Measurements from ENCODE around the gene DBR1. TPM values are rescaled to one million over a fixed set of nuclear protein-coding genes. Genes with fewer than 3 reads are reported as not detected.

The DBR1 gene
- total and polyA plus RNA-seq, 4 donors: 3.2 to 11.0 (median 5.6) TPM

GRCh38 chr3:138186803-138187295, 12.1 kb upstream of the DBR1 start:
- peak overlapping the region; percentile 17 to 20 for H3K9ac ChIP-seq (ENCODE audit: low read depth in 1 of 2, low read length in 2 of 2)
- WGBS: under 1% methylated on average over 25 of the region's 25 CpGs
- peaks cover 0 to 21% (median 16%) of the 10 kb centered on the region in 4 donors for H3K4me1 ChIP-seq (ENCODE audit: control insufficient read depth in 4 of 4, insufficient read depth in 4 of 4, low read length in 3 of 4)
- no peaks in the 10 kb centered on the region for H3K9me3 ChIP-seq (ENCODE audit: control insufficient read depth in 4 of 4, low read length in 3 of 4)
- H3K36me3 ChIP-seq (ENCODE audit: control insufficient read depth in 4 of 4, insufficient read depth in 3 of 4, low read depth in 1 of 4, low read length in 3 of 4): peaks cover 0 to 2% (median 0%) of the 10 kb centered on the region in 4 donors
- peak overlapping the region; percentile 71 to 80 (median 75) for H3K4me3 ChIP-seq (ENCODE audit: low read depth in 1 of 3, low read length in 3 of 3)
- no peaks in the 10 kb centered on the region for H3K27me3 ChIP-seq (ENCODE audit: control insufficient read depth in 4 of 4, insufficient read depth in 4 of 4, low read length in 3 of 4)
- H3K27ac ChIP-seq (ENCODE audit: low read depth in 1 of 2, low read length in 2 of 2): peak overlapping the region; percentile 84 to 91
- TF ChIP-seq TAF1 (conservative IDR thresholded peaks at IDR 0.05) (no peak), MAX (IDR thresholded peaks at IDR 0.05) (peak; percentile 68), HNF4A (conservative IDR thresholded peaks at IDR 0.05) (peak in 1 of 2 donors; percentile 4), FOXA2 (IDR thresholded peaks at IDR 0.05) (no peak), RAD21 (IDR thresholded peaks at IDR 0.05) (peak in 1 of 2 donors; percentile 28)
- TF ChIP-seq, protein P1, sequence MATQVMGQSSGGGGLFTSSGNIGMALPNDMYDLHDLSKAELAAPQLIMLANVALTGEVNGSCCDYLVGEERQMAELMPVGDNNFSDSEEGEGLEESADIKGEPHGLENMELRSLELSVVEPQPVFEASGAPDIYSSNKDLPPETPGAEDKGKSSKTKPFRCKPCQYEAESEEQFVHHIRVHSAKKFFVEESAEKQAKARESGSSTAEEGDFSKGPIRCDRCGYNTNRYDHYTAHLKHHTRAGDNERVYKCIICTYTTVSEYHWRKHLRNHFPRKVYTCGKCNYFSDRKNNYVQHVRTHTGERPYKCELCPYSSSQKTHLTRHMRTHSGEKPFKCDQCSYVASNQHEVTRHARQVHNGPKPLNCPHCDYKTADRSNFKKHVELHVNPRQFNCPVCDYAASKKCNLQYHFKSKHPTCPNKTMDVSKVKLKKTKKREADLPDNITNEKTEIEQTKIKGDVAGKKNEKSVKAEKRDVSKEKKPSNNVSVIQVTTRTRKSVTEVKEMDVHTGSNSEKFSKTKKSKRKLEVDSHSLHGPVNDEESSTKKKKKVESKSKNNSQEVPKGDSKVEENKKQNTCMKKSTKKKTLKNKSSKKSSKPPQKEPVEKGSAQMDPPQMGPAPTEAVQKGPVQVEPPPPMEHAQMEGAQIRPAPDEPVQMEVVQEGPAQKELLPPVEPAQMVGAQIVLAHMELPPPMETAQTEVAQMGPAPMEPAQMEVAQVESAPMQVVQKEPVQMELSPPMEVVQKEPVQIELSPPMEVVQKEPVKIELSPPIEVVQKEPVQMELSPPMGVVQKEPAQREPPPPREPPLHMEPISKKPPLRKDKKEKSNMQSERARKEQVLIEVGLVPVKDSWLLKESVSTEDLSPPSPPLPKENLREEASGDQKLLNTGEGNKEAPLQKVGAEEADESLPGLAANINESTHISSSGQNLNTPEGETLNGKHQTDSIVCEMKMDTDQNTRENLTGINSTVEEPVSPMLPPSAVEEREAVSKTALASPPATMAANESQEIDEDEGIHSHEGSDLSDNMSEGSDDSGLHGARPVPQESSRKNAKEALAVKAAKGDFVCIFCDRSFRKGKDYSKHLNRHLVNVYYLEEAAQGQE (IDR thresholded peaks at IDR 0.05): no peak
- TF ChIP-seq, protein P2, sequence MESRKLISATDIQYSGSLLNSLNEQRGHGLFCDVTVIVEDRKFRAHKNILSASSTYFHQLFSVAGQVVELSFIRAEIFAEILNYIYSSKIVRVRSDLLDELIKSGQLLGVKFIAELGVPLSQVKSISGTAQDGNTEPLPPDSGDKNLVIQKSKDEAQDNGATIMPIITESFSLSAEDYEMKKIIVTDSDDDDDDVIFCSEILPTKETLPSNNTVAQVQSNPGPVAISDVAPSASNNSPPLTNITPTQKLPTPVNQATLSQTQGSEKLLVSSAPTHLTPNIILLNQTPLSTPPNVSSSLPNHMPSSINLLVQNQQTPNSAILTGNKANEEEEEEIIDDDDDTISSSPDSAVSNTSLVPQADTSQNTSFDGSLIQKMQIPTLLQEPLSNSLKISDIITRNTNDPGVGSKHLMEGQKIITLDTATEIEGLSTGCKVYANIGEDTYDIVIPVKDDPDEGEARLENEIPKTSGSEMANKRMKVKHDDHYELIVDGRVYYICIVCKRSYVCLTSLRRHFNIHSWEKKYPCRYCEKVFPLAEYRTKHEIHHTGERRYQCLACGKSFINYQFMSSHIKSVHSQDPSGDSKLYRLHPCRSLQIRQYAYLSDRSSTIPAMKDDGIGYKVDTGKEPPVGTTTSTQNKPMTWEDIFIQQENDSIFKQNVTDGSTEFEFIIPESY (IDR thresholded peaks at IDR 0.05): peak; percentile 76
- DNase-seq (ENCODE audit: low spot score): peak; percentile 93

- DNase-seq (ENCODE audit: low spot score): no peak
- Histone ChIP-seq H3K27ac (ENCODE audit: low read depth in 1 of 2, low read length in 2 of 2) (no peak overlapping the region), H3K9me3 (ENCODE audit: control insufficient read depth in 4 of 4, low read length in 3 of 4) (no peaks in the 10 kb centered on the region), H3K4me3 (ENCODE audit: low read depth in 1 of 3, low read length in 3 of 3) (peak overlapping the region in 2 of 3 donors; percentile 71 to 75), H3K27me3 (ENCODE audit: control insufficient read depth in 4 of 4, insufficient read depth in 4 of 4, low read length in 3 of 4) (no peaks in the 10 kb centered on the region), H3K4me1 (ENCODE audit: control insufficient read depth in 4 of 4, insufficient read depth in 4 of 4, low read length in 3 of 4) (peaks cover 0 to 21% (median 16%) of the 10 kb centered on the region in 4 donors), H3K9ac (ENCODE audit: low read depth in 1 of 2, low read length in 2 of 2) (no peak overlapping the region), H3K36me3 (ENCODE audit: control insufficient read depth in 4 of 4, insufficient read depth in 3 of 4, low read depth in 1 of 4, low read length in 3 of 4) (peaks cover 0 to 2% (median 0%) of the 10 kb centered on the region in 4 donors)
- WGBS: 74% methylated on average over 2 of the region's 2 CpGs
- TF ChIP-seq RAD21 (IDR thresholded peaks at IDR 0.05) (no peak), JUND (IDR thresholded peaks at IDR 0.05) (no peak), EGR1 (IDR thresholded peaks at IDR 0.05; ENCODE audit: low read depth in 2 of 2) (no peak), HNF4A (conservative IDR thresholded peaks at IDR 0.05) (no peak), NR2F2 (IDR thresholded peaks at IDR 0.05) (no peak), YY1 (IDR thresholded peaks at IDR 0.05) (no peak), CTCF (IDR thresholded peaks at IDR 0.05; ENCODE audit: low read depth, low read length, missing input control) (no peak), TAF1 (conservative IDR thresholded peaks at IDR 0.05) (no peak), MAX (IDR thresholded peaks at IDR 0.05) (no peak), SP1 (IDR thresholded peaks at IDR 0.05) (no peak), GABPA (IDR thresholded peaks at IDR 0.05 in 1 of 2, conservative IDR thresholded peaks at IDR 0.05 in 1 of 2) (no peak), FOXA1 (IDR thresholded peaks at IDR 0.05) (no peak), HNF4G (IDR thresholded peaks at IDR 0.05) (no peak)
- TF ChIP-seq, protein P2 (IDR thresholded peaks at IDR 0.05): no peak
- TF ChIP-seq, protein P1 (IDR thresholded peaks at IDR 0.05): no peak
- TF ChIP-seq, protein P3, sequence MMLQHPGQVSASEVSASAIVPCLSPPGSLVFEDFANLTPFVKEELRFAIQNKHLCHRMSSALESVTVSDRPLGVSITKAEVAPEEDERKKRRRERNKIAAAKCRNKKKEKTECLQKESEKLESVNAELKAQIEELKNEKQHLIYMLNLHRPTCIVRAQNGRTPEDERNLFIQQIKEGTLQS (IDR thresholded peaks at IDR 0.05): no peak
Measured at GRCh38 chr3:138186221-138186620, 11.5 kb upstream of the DBR1 start.

All from liver (tissue), 9 donors.